B cell (primary cell): ENCODE results near the gene GATAD2B.

Experiments
- CTCF ChIP-seq: fragments of 200-600 bp; IDR thresholded peaks from one replicate; pipeline ENCODE4 v1.8.0; 2022; ENCODE audit warnings: antibody characterized with exemption, mild to moderate bottlenecking
- EZH2 ChIP-seq: IDR thresholded peaks from 2 replicates; pipeline ENCODE4 v1.6.1; 2012; ENCODE audit warnings: borderline replicate concordance, low read depth, mild to moderate bottlenecking, moderate library complexity, low read length; ENCODE audit not compliant: insufficient read depth, poor library complexity, severe bottlenecking

GRCh38 chr1:153942766-153943549 lies 20.2 kb upstream of the GATAD2B start:
- no peak for TF ChIP-seq CTCF
- TF ChIP-seq EZH2: no peak
